Activated CD4-positive, alpha-beta T cell treated with anti-CD3 and anti-CD28 coated beads for 36 hours (primary cell): ENCODE results near the gene EGFL7. TPM values are rescaled to one million over a fixed set of nuclear protein-coding genes. Genes with fewer than 3 reads are reported as not detected.
"Not testable (repeated sequence)": the region's sequence is repeated elsewhere in the genome, so short reads cannot be mapped to it uniquely, and the experiment has no call there.

Source experiments
- ATAC-seq: fragments of 200-7000 bp; cut with Tn5 transposase; one replicate; pipeline ENCODE4 v1.10.0; 2021; ENCODE audit warnings: mild to moderate bottlenecking, moderate library complexity
- CTCF ChIA-PET: fragments of 350-600 bp; sonication (Branson Sonifier 250); formaldehyde crosslinking; loops from one replicate; lab custom pipeline; 2021; ENCODE audit warnings: antibody characterized with exemption; lab: Charles Lee
- POLR2A ChIA-PET: fragments of 350-600 bp; sonication (Branson Sonifier 250); formaldehyde crosslinking; loops from one replicate; lab custom pipeline; 2021; ENCODE audit warnings: antibody characterized with exemption, inconsistent platforms; lab: Charles Lee
- DNase-seq: peaks from one replicate; pipeline ENCODE4 v3.0.0-alpha.2; 2020
- H3K27ac Mint-ChIP-seq: one replicate; pipeline ENCODE4 v1.8.0; 2021; ENCODE audit warnings: mixed read lengths
- H3K27me3 Mint-ChIP-seq: one replicate; pipeline ENCODE4 v1.8.0; 2021; ENCODE audit warnings: mixed read lengths
- H3K36me3 Mint-ChIP-seq: one replicate; pipeline ENCODE4 v1.8.0; 2021; ENCODE audit warnings: low read depth, mixed read lengths
- H3K4me1 Mint-ChIP-seq: one replicate; pipeline ENCODE4 v1.8.0; 2021; ENCODE audit warnings: mixed read lengths
- H3K4me3 Mint-ChIP-seq: one replicate; pipeline ENCODE4 v1.8.0; 2021; ENCODE audit warnings: mild to moderate bottlenecking, moderate library complexity, mixed read lengths
- H3K9me3 Mint-ChIP-seq: one replicate; pipeline ENCODE4 v1.8.0; 2021; ENCODE audit warnings: low read depth, mixed read lengths
- intact Hi-C, 2 experiments: fragments of 100-400 bp; cut with DNase I in 1 of 2; cut with micrococcal nuclease in 1 of 2; formaldehyde crosslinking; loops; one replicate each; pipeline versions ENCODE4 v1.14.2 to v1.15.1; 2022 to 2024; cut with DNase I, micrococcal nuclease
- total RNA-seq, 2 experiments: library from RNA; stranded (reverse); gene quantifications; one replicate each; pipeline ENCODE4 v1.2.3, GENCODE V29; 2021

Gene EGFL7
- total RNA-seq, 2 experiments from 2014 or later: 1.2 to 1.4 TPM

DNA sequence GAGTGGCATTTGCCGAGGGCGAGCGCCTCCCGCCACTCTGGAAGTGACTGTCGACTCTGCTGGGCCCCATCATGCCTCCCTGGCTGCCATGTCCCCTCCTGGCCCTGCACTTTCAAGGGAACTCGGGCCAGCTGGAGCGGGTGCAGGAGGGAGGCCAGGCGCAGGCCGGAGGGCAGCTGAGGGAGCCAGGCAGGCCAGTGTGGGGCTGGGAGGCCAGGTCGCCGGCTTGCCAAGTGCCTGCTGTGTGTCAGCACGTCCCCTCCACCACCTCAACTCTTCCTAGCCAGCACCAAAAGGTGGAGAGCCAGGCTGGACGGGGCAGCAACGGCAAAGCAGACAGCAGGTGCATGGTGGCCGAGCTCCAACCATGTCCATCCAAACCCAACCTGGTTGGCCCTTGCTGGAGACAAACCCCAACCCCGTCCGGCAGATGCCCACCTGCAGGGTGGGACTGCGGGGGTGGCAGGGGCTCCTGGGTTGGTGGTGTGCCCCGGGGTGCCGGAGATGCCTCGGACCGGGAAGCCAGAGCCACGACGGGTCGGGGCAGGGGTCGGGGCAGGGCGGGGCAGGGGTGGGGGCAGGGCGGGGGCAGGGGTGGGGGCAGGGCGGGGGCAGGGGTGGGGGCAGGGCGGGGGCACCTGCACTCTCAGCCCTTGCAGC lies 36.5 kb upstream of the EGFL7 start:
- ChIA-PET CTCF (interaction anchor here (0.5 to 7.7 kb wide), 4 partner anchors 39 to 420 kb away, joined by 3 to 61 read pairs (median 3); partner anchors contain the start of gene NPDC1), POLR2A (interaction anchor here (0.6 kb wide), 1 partner anchor 247 kb away, joined by 3 read pairs; no protein-coding TSS in a partner anchor)
- no peak overlapping the region for H3K27ac Mint-ChIP-seq
- no peaks in the 10 kb centered on the region for H3K36me3 Mint-ChIP-seq
- H3K27me3 Mint-ChIP-seq: no peaks in the 10 kb centered on the region
- no peaks in the 10 kb centered on the region for H3K9me3 Mint-ChIP-seq
- intact Hi-C loops: no loop called here
- no peaks in the 10 kb centered on the region for H3K4me1 Mint-ChIP-seq
- no peak for DNase-seq
- H3K4me3 Mint-ChIP-seq: no peak overlapping the region
- ATAC-seq: no peak

DNA sequence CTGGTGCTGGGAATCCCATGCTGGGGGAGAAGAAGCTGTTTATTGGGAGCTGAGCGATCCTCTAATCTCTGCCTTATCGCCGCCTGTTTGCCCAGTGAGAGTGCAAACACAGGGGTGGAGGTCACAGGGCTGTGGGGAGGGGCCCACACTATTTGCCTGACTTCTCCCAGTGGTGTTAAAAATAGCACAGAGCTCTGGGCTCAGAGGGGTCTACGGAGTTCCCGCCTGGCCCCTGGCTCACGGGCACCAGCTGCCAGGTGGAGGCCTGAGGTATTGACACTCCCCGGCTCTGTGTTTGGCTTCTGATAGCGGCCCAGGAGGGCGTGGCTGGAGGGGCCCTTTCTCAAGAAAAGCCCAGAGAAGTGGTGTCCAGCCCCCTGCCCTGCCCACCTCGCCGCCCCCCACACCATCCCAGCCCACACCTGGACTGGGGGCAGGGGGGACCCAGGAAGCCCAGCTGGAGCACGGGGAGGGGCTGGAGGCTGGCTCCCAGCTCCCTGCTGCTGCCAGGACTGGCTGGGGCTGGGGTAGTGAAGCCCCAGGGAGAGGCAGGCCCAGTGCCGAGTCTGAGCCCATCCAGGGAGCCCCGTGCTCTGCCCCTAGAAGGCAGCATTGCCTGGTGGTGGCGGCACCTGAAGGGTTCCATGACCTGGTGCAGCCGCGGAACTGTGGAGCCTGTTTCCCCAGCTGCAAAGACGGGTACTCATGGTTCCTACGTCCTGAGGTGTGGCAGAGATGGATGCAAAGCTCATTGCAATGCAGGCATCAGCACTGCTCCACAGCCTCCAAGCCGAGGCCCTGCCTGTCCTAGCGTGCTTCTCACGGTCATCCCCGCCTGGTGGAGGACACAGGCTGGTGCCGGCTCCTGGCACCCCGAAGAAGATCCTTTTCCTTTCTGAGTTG lies 35.7 kb upstream of the EGFL7 start:
- Mint-ChIP-seq H3K27ac (no peak overlapping the region), H3K27me3 (no peaks in the 10 kb centered on the region), H3K4me1 (no peaks in the 10 kb centered on the region), H3K4me3 (no peak overlapping the region), H3K36me3 (no peaks in the 10 kb centered on the region), H3K9me3 (no peaks in the 10 kb centered on the region)
- POLR2A ChIA-PET: no interaction called here
- ATAC-seq (no peak), DNase-seq (no peak)
- CTCF ChIA-PET: interaction anchor here (0.5 to 7.7 kb wide), 4 partner anchors 40 to 447 kb away, joined by 3 to 61 read pairs (median 4); no protein-coding TSS in a partner anchor
- intact Hi-C loops: no loop called here

DNA sequence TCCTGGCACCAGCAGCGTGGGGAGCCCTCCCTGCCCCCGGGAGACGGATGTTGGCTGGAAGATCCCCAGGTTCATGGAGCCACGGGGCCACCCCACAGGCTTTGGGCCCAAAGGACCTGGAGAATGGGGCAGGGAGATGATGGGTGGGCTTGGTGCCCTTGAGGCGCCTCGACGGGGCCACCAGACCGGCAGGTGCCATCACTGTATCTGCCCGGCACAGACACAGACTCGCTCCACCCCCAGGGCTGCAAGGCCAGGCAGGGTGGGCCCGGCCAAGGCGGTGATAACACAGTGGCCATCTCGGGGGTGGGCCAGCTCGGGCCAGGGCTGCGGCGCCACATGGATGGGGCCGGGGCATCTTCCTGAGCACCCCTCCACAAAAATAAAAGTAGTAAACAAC lies 35.0 kb upstream of the EGFL7 start:
- no peaks in the 10 kb centered on the region for H3K4me1 Mint-ChIP-seq
- ATAC-seq: no peak
- intact Hi-C loops: no loop called here
- DNase-seq: no peak
- no peaks in the 10 kb centered on the region for H3K36me3 Mint-ChIP-seq
- no peaks in the 10 kb centered on the region for H3K27me3 Mint-ChIP-seq
- H3K27ac Mint-ChIP-seq: no peak overlapping the region
- no peaks in the 10 kb centered on the region for H3K9me3 Mint-ChIP-seq
- POLR2A ChIA-PET: no interaction called here
- no peak overlapping the region for H3K4me3 Mint-ChIP-seq
- CTCF ChIA-PET: interaction anchor here (0.7 to 7.7 kb wide), 2 partner anchors 142 to 448 kb away, joined by 4 to 61 read pairs; no protein-coding TSS in a partner anchor

DNA sequence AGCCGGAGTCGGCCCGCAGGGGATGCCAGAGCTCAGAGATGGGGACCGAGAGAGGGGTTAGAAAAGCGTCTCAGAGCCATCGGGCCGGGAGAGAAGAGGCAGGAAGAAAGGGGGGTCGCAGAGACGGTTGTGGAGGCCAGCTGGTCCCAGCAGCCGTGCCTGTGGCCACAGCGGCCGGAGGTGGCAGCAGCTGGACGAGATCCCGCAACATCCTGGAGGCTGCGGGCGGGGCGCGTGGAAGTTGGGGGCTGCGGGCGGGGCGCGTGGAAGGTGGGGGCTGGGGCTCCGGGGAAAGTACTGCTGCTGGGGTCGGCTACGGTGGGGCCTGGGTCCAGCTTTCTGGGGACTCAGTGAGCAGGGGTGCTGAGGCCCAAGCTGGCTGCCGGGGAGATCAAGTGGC lies 34.4 kb upstream of the EGFL7 start:
- intact Hi-C loops: no loop called here
- H3K9me3 Mint-ChIP-seq: no peaks in the 10 kb centered on the region

DNA sequence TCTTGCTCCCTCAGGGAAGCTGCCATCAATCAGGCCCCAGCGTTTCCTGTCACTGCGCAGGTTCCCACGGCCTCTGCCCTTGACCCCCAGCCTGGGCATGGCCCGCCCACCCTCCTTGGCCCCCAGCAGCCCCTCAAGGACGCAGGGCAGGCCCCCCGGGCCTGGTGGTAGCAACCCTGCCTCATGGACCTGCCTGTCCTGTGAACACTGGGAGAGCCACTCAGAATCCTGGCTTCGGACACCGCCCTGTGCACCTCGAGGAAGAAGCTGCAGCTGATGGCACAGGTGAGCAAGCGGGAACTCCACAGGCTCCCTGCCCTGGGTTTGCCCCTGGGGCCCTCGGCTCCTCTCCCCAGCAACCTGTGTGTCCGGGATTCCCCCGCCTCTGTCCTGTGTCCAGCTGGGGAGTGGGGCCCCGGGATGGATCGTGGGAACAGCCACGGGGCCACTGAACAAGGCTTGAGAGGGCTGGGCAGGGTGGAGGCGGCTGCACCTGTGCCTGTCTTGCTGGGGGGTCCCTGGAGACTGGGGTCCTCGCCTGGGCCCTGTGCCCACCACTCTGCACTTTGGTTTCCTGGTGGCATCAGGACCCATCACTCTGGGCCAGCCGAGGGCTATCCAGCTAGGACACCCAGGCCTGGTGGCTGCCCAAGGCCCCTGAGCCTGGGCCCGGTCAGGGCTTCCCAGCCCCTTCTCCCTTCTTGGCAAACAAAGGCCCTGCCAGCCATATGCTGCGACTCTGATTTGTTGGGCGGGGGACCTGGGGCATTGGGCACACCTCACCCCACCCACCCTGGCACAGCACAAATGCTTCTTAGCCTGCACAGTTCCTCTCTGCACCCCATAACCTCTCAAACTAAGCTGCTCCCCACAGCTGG lies 33.5 kb upstream of the EGFL7 start:
- H3K4me3 Mint-ChIP-seq: no peak overlapping the region
- POLR2A ChIA-PET: no interaction called here
- no peaks in the 10 kb centered on the region for H3K9me3 Mint-ChIP-seq

More for the DNA sequence above, 34.4 kb upstream of the EGFL7 start:
- no peaks in the 10 kb centered on the region for H3K36me3 Mint-ChIP-seq
- POLR2A ChIA-PET: interaction anchor here (0.5 kb wide), 1 partner anchor 147 kb away, joined by 4 read pairs; no protein-coding TSS in a partner anchor
- H3K4me1 Mint-ChIP-seq: no peaks in the 10 kb centered on the region
- no peaks in the 10 kb centered on the region for H3K27me3 Mint-ChIP-seq
- CTCF ChIA-PET: interaction anchor here (0.6 to 7.7 kb wide), 4 partner anchors 118 to 273 kb away, joined by 3 to 61 read pairs (median 3); no protein-coding TSS in a partner anchor
- H3K27ac Mint-ChIP-seq: no peak overlapping the region
- no peak overlapping the region for H3K4me3 Mint-ChIP-seq
- ATAC-seq: no peak
- DNase-seq: no peak

DNA sequence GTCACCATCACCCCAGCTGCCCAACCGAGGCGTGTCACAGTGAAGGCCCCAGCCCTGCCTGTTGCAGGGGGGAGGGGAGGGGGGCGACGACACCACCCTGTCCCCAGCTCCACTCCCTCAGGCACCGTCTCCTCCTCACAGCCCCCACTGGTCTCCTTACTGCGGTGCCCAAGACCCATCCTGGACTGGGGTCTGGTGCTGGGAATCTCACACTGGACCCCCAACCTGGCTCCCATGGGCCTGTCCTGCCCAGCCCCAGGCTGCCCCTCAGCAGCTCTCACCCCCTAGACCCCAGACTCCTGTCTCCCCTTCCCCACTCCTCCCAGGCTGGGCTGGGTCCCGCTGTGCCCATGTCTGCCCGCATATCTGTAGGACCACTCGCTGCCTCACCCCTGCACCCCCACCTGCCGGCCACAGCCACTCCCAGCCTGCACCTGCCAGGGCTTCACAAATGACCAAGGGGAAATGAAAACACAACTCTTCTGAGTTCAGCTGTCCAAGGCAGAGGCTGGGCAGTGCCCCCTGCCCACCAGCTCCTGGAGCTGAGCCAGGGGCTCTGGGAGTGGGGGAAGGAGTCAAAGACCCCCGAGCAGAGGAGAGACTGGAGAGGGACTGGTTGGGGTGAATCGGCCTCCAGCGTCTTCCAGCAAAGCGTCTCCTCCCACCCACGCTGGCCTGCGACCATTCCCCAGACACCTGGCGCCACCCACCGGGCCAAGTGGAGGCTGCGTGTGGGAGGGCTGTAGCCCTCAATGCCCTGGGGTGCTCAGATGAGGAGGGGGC lies 32.6 kb upstream of the EGFL7 start:
- Mint-ChIP-seq H3K9me3 (no peaks in the 10 kb centered on the region), H3K4me1 (no peaks in the 10 kb centered on the region), H3K4me3 (no peak overlapping the region), H3K36me3 (no peaks in the 10 kb centered on the region), H3K27me3 (no peaks in the 10 kb centered on the region), H3K27ac (no peak overlapping the region)
- intact Hi-C loops: loop anchor here in 1 of 2 experiments (1.0 kb wide), 1 partner anchor 142 kb away; no protein-coding TSS in a partner anchor
- ATAC-seq: peak; percentile 70
- ChIA-PET POLR2A (no interaction called here), CTCF (interaction anchor here (0.7 to 7.7 kb wide), 4 partner anchors 13 to 150 kb away, joined by 3 to 61 read pairs (median 4); no protein-coding TSS in a partner anchor)
- DNase-seq: peak; percentile 87

More for the DNA sequence above, 33.5 kb upstream of the EGFL7 start:
- Mint-ChIP-seq H3K36me3 (no peaks in the 10 kb centered on the region), H3K27me3 (no peaks in the 10 kb centered on the region), H3K27ac (no peak overlapping the region), H3K4me1 (no peaks in the 10 kb centered on the region)
- intact Hi-C loops: no loop called here
- ATAC-seq: no peak
- CTCF ChIA-PET: interaction anchor here (0.5 to 7.7 kb wide), 5 partner anchors 14 to 316 kb away, joined by 3 to 61 read pairs (median 4); no protein-coding TSS in a partner anchor
- DNase-seq: no peak

DNA sequence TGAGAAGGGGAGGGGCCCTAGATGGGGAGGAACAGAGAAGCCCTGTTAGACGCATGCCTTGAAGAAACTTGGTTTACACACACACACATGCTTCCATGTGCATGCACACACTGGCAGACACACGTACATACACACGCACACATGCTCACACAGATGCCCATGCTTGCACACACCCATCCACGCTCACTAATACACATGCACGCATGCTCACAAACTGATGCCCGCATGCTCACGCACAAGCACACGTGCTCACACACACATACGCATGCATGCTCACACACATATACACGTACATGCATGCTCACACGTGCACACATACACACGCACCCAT lies 32.1 kb upstream of the EGFL7 start:
- no peak overlapping the region for H3K27ac Mint-ChIP-seq
- H3K27me3 Mint-ChIP-seq: no peaks in the 10 kb centered on the region
- ChIA-PET CTCF (interaction anchor here (1.3 to 7.7 kb wide), 2 partner anchors 13 to 144 kb away, joined by 4 to 61 read pairs; no protein-coding TSS in a partner anchor), POLR2A (no interaction called here)
- no peaks in the 10 kb centered on the region for H3K9me3 Mint-ChIP-seq
- no peaks in the 10 kb centered on the region for H3K4me1 Mint-ChIP-seq
- DNase-seq (no peak), ATAC-seq (no peak)
- intact Hi-C loops: loop anchor here in 1 of 2 experiments (1.0 kb wide), 1 partner anchor 142 kb away; no protein-coding TSS in a partner anchor
- H3K36me3 Mint-ChIP-seq: no peaks in the 10 kb centered on the region
- no peak overlapping the region for H3K4me3 Mint-ChIP-seq

DNA sequence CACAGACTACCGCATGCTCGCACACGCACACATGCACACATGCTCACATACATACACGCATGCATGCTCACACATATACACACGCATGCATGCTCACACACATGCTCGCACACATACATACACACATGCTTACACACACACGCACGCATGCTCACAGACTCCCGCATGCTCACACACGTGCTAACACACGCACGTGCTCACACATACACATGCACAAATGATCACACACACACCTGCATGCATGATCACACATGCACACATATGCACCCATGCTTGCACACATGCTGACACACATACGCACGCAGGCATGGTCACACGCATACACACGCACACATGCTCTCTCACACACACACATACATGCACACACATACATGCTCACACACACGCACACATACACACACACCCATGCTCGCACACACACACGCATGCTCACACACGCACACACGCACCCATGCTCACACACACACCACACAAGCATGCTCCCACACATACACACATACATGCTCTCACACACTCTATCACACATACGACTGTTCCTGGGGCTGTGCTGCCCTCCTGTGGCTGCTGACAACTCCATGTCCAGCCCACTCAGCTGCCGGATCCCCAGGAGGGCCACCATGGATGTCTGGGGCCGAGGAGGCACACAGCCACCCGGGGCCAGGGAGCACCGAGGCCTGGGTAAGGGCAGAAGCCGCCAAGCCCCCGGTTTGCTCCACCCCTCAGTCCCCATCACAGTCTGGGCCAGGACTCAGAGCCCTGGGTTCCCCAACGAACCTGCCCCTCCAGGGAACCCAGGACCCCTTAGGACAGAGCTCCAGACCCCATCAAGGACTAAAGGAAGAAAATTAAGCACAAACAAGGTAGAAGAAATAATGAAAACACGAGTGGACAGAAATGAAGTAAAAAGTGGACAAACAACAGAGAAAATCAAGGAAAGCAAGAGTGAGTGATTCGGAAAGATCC lies 31.4 kb upstream of the EGFL7 start:
- no peaks in the 10 kb centered on the region for H3K9me3 Mint-ChIP-seq
- intact Hi-C loops: loop anchor here (1.0 kb wide), 2 partner anchors 143 to 231 kb away; partner anchors contain the start of gene SNAPC4 (in 1 of the 2)
- H3K4me3 Mint-ChIP-seq: no peak overlapping the region
- ChIA-PET POLR2A (no interaction called here), CTCF (interaction anchor here (0.6 to 1.4 kb wide), 8 partner anchors 12 to 191 kb away, joined by 3 to 18 read pairs (median 4); no protein-coding TSS in a partner anchor)
- no peaks in the 10 kb centered on the region for H3K27me3 Mint-ChIP-seq
- DNase-seq (peak; percentile 85), ATAC-seq (peak; percentile 89)
- H3K36me3 Mint-ChIP-seq: no peaks in the 10 kb centered on the region
- H3K27ac Mint-ChIP-seq: no peak overlapping the region
- no peaks in the 10 kb centered on the region for H3K4me1 Mint-ChIP-seq

DNA sequence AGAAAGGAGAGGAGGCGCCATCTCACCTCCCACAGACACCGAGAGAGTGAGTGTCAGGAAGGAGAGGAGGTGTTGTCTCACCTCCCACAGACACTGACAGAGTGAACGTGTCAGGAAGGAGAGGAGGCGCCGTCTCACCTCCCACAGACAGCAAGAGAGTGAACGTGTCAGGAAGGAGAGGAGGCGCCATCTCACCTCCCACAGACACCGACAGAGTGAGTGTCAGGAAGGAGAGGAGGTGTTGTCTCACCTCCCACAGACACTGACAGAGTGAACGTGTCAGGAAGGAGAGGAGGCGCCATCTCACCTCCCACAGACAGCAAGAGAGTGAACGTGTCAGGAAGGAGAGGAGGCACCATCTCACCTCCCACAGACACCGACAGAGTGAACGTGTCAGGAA lies 30.6 kb upstream of the EGFL7 start:
- H3K27me3 Mint-ChIP-seq, H3K4me3 Mint-ChIP-seq, H3K36me3 Mint-ChIP-seq, H3K9me3 Mint-ChIP-seq, DNase-seq, intact Hi-C loops, H3K27ac Mint-ChIP-seq, POLR2A ChIA-PET, ATAC-seq, H3K4me1 Mint-ChIP-seq: not testable (repeated sequence)
- CTCF ChIA-PET: interaction anchor here (0.6 to 1.4 kb wide), 8 partner anchors 12 to 192 kb away, joined by 3 to 18 read pairs (median 4); no protein-coding TSS in a partner anchor
